PC-3 (cell line): ENCODE data around the gene VTI1A. TPM values are rescaled to one million over a fixed set of nuclear protein-coding genes. Genes with fewer than 3 reads are reported as not detected.

ENCODE experiments used
- ATAC-seq: fragments of 200-7000 bp; cut with Tn5 transposase; 2 replicates; pipeline ENCODE4 v1.9.1; 2020; ENCODE audit warnings: mild to moderate bottlenecking, moderate library complexity
- BruUV-seq: library from RNA; stranded (reverse); fragments of 400-500 nt; replicated peaks from 2 replicates; lab custom pipeline; 2021; lab: Mats Ljungman, UMichigan
- CTCF ChIA-PET: fragments of 300-600 bp; sonication (Branson Sonifier 250); formaldehyde crosslinking; loops from one replicate; lab custom pipeline; 2022; ENCODE audit warnings: antibody characterized with exemption; lab: Charles Lee
- POLR2A ChIA-PET: fragments of 300-600 bp; sonication (Branson Sonifier 250); formaldehyde crosslinking; loops from one replicate; lab custom pipeline; 2022; ENCODE audit warnings: antibody characterized with exemption; ENCODE audit not compliant: unreplicated experiment; lab: Charles Lee
- DNase-seq: peaks from one replicate; pipeline ENCODE4 v3.0.0-alpha.2; 2015
- H2AFZ ChIP-seq: fragments of 300-600 bp; sonication (generic); 2 replicates; pipeline ENCODE4 v1.6.0; 2016; ENCODE audit warnings: antibody characterized with exemption, low read length
- H3F3A ChIP-seq: fragments of 300-600 bp; sonication (generic); one replicate; pipeline ENCODE4 v1.6.0; 2017; ENCODE audit warnings: antibody characterized with exemption, low read length, control low read depth, mild to moderate bottlenecking; ENCODE audit not compliant: unreplicated experiment
- H3K27ac ChIP-seq: fragments of 300-600 bp; sonication (generic); 2 replicates; pipeline ENCODE4 v1.5.1; 2016; ENCODE audit warnings: mild to moderate bottlenecking, low read length
- H3K27me3 ChIP-seq: fragments of 300-600 bp; sonication (generic); 2 replicates; pipeline ENCODE4 v1.6.1; 2016; ENCODE audit warnings: low read length, mixed read lengths
- H3K36me3 ChIP-seq: fragments of 300-600 bp; sonication (generic); 2 replicates; pipeline ENCODE4 v1.6.1; 2016; ENCODE audit warnings: low read depth, mixed run types, low read length, mixed read lengths
- H3K4me1 ChIP-seq: fragments of 300-600 bp; sonication (generic); 2 replicates; pipeline ENCODE4 v1.5.1; 2016; ENCODE audit warnings: low read length; ENCODE audit not compliant: insufficient read depth
- H3K4me2 ChIP-seq: fragments of 300-600 bp; sonication (generic); 2 replicates; pipeline ENCODE4 v1.6.0; 2016; ENCODE audit warnings: low read length
- H3K4me3 ChIP-seq: fragments of 300-600 bp; sonication (generic); 2 replicates; pipeline ENCODE4 v1.5.1; 2016; ENCODE audit warnings: mild to moderate bottlenecking, low read length, mixed read lengths
- H3K79me2 ChIP-seq: fragments of 300-600 bp; sonication (generic); 2 replicates; pipeline ENCODE4 v1.6.1; 2017; ENCODE audit warnings: low read length, mixed read lengths
- H3K9ac ChIP-seq: fragments of 300-600 bp; sonication (generic); 2 replicates; pipeline ENCODE4 v1.6.0; 2016; ENCODE audit warnings: mild to moderate bottlenecking, low read length
- H3K9me2 ChIP-seq: fragments of 300-600 bp; sonication (generic); replicated peaks from 2 replicates; pipeline ENCODE4 v1.6.1; 2016; ENCODE audit warnings: mixed run types, low read length, mixed read lengths
- H3K9me3 ChIP-seq: fragments of 300-600 bp; sonication (generic); 2 replicates; pipeline ENCODE4 v1.6.1; 2016; ENCODE audit warnings: low read length, mixed read lengths
- H4K20me1 ChIP-seq: fragments of 300-600 bp; sonication (generic); 2 replicates; pipeline ENCODE4 v1.6.1; 2016; ENCODE audit warnings: low read length, mixed read lengths
- CTCF ChIP-seq: fragments of 300-600 bp; sonication (generic); conservative IDR thresholded peaks from 2 replicates; pipeline ENCODE4 v1.5.1; 2017; ENCODE audit warnings: antibody characterized with exemption, low read depth, mild to moderate bottlenecking, low read length
- EZH2 ChIP-seq: fragments of 300-600 bp; sonication (generic); IDR thresholded peaks from one replicate; pipeline ENCODE4 v1.6.1; 2017; ENCODE audit warnings: antibody characterized with exemption, mild to moderate bottlenecking, low read length; ENCODE audit not compliant: unreplicated experiment
- EZH2phosphoT487 ChIP-seq: fragments of 300-600 bp; sonication (generic); IDR thresholded peaks from 2 replicates; pipeline ENCODE4 v1.6.1; 2018; ENCODE audit warnings: mild to moderate bottlenecking, antibody characterized with exemption, low read length, borderline replicate concordance
- intact Hi-C: fragments of 100-400 bp; cut with micrococcal nuclease; formaldehyde crosslinking; loops from 2 replicates; pipeline ENCODE4 v1.9.0; 2023
- total RNA-seq: library from RNA; depleted of rRNA; stranded (reverse); fragments of >200 nt; gene quantifications from 2 replicates; pipeline ENCODE4 v1.2.3, GENCODE V29; 2014

VTI1A gene
- total RNA-seq, 1 experiment from 2014 or later: 18.1 TPM

- Histone ChIP-seq H3K9ac (no peak overlapping the region), H3K79me2 (no peaks in the 10 kb centered on the region), H3K4me2 (no peak overlapping the region), H3K27ac (no peak overlapping the region), H4K20me1 (no peaks in the 10 kb centered on the region), H3F3A (no peaks in the 10 kb centered on the region), H2AFZ (no peak overlapping the region), H3K4me1 (no peaks in the 10 kb centered on the region), H3K9me2 (no peaks in the 10 kb centered on the region), H3K9me3 (no peaks in the 10 kb centered on the region), H3K27me3 (no peaks in the 10 kb centered on the region), H3K4me3 (no peak overlapping the region), H3K36me3 (no peaks in the 10 kb centered on the region)
- no TSS peak for BruUV-seq
- intact Hi-C loops: no loop called here
- no peak for TF ChIP-seq EZH2phosphoT487
- no peak for TF ChIP-seq EZH2
- no peak for TF ChIP-seq CTCF
- CTCF ChIA-PET: no interaction called here
- DNase-seq: no peak
- POLR2A ChIA-PET: no interaction called here
- no peak for ATAC-seq
These were observed 177.6 kb downstream of the VTI1A start for GRCh38 chr10:112624546-112625048.

GRCh38 chr10:112628951-112629609 is 182.1 kb downstream of the VTI1A start:
- H3F3A ChIP-seq: no peaks in the 10 kb centered on the region
- POLR2A ChIA-PET: no interaction called here
- no peak overlapping the region for H2AFZ ChIP-seq
- H3K9me3 ChIP-seq: no peaks in the 10 kb centered on the region
- no TSS peak for BruUV-seq
- CTCF ChIA-PET: no interaction called here
- intact Hi-C loops: no loop called here
- TF ChIP-seq CTCF (no peak), EZH2phosphoT487 (no peak)
- H3K9me2 ChIP-seq: no peaks in the 10 kb centered on the region
- ATAC-seq (no peak), DNase-seq (no peak)
- no peaks in the 10 kb centered on the region for H3K79me2 ChIP-seq
- H3K4me1 ChIP-seq: peaks cover 7% of the 10 kb centered on the region
- H3K27me3 ChIP-seq: no peaks in the 10 kb centered on the region
- no peaks in the 10 kb centered on the region for H4K20me1 ChIP-seq
- no peak overlapping the region for H3K9ac ChIP-seq
- H3K36me3 ChIP-seq: no peaks in the 10 kb centered on the region
- no peak overlapping the region for H3K4me2 ChIP-seq
- H3K4me3 ChIP-seq: no peak overlapping the region
- no peak overlapping the region for H3K27ac ChIP-seq
